Neutrophil (primary cell): ENCODE results near the gene IGF2R.
"Not testable (repeated sequence)": the region's sequence is repeated elsewhere in the genome, so short reads cannot be mapped to it uniquely, and the experiment has no call there.

Source experiments
- H3K27ac ChIP-seq: fragments of 200-600 bp; sonication (generic); 2 replicates; pipeline ENCODE4 v1.5.1; 2016; ENCODE audit warnings: mild to moderate bottlenecking, moderate library complexity
- H3K27me3 ChIP-seq: fragments of 200-600 bp; sonication (generic); 2 replicates; pipeline ENCODE4 v1.6.0; 2016; ENCODE audit warnings: mild to moderate bottlenecking
- H3K36me3 ChIP-seq: fragments of 200-600 bp; sonication (generic); 2 replicates; pipeline ENCODE4 v1.5.1; 2017
- H3K4me1 ChIP-seq, 2 experiments: fragments of 200-600 bp in 1 of 2; sonication (generic) in 1 of 2; 1 replicate in 1 of 2; 2 replicates in 1 of 2; pipeline versions ENCODE4 v1.5.1 to v1.6.1; 2013 to 2016; ENCODE audit warnings: low read depth in 1 of 2, low read length in 1 of 2, mild to moderate bottlenecking in 1 of 2, moderate library complexity in 1 of 2; ENCODE audit not compliant: control insufficient read depth in 1 of 2, insufficient read depth in 1 of 2
- H3K4me3 ChIP-seq, 2 experiments: fragments of 200-600 bp in 1 of 2; sonication (generic) in 1 of 2; 1 replicate in 1 of 2; 2 replicates in 1 of 2; pipeline ENCODE4 v1.5.1; 2013 to 2016; ENCODE audit warnings: low read depth in 1 of 2, low read length in 1 of 2, mild to moderate bottlenecking in 1 of 2, moderate library complexity in 1 of 2
- H3K9me3 ChIP-seq: fragments of 200-600 bp; sonication (generic); 2 replicates; pipeline ENCODE4 v1.5.1; 2016
- TF ChIP-seq, protein P1 (sequence below): fragments of 200-600 bp; sonication (generic); IDR thresholded peaks from 2 replicates; pipeline ENCODE4 v1.5.1; 2016; ENCODE audit warnings: antibody characterized with exemption

The IGF2R gene

DNA sequence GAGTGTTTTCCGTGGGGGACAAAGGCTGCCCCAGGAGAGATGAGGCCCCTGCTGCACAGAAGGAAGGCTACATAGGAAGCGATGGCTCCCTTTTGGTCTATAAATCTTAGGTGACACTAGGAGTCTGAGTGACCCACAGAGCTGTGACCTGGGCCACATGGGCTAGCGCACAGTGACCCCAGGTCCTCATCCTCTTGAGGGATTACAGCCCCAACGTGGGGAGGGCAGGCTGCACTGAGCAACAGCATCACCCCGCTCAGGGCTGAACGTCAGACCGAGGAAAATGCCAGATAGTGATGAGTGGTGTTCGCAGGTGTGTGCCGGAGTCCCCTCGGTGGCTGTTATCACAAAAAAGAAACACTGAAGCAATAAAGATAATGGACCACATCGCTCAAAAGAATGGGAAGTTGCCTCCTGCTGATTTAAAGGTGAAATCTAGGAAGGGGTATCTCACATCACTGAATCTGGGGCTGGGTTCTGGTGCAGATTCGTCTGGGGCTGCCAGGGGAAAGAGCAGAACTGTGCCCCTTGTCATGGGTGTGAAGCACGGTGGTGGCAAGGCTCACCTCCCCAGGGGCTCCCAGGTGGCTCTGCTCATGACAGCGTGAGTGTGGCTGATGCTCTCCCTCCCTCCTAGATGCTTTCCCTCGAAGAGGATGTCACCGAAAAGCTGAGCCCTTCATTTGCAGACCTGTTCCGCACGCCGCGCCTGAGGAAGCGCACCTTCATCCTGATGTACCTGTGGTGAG, 167.2 kb downstream of the IGF2R start:
- Histone ChIP-seq H3K36me3 (no peaks in the 10 kb centered on the region), H3K27ac (no peak overlapping the region), H3K27me3 (peaks cover 41% of the 10 kb centered on the region), H3K4me1 (no peaks in the 10 kb centered on the region), H3K9me3 (no peaks in the 10 kb centered on the region), H3K4me3 (no peak overlapping the region)
- TF ChIP-seq, protein P1, sequence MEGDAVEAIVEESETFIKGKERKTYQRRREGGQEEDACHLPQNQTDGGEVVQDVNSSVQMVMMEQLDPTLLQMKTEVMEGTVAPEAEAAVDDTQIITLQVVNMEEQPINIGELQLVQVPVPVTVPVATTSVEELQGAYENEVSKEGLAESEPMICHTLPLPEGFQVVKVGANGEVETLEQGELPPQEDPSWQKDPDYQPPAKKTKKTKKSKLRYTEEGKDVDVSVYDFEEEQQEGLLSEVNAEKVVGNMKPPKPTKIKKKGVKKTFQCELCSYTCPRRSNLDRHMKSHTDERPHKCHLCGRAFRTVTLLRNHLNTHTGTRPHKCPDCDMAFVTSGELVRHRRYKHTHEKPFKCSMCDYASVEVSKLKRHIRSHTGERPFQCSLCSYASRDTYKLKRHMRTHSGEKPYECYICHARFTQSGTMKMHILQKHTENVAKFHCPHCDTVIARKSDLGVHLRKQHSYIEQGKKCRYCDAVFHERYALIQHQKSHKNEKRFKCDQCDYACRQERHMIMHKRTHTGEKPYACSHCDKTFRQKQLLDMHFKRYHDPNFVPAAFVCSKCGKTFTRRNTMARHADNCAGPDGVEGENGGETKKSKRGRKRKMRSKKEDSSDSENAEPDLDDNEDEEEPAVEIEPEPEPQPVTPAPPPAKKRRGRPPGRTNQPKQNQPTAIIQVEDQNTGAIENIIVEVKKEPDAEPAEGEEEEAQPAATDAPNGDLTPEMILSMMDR = no peak

DNA sequence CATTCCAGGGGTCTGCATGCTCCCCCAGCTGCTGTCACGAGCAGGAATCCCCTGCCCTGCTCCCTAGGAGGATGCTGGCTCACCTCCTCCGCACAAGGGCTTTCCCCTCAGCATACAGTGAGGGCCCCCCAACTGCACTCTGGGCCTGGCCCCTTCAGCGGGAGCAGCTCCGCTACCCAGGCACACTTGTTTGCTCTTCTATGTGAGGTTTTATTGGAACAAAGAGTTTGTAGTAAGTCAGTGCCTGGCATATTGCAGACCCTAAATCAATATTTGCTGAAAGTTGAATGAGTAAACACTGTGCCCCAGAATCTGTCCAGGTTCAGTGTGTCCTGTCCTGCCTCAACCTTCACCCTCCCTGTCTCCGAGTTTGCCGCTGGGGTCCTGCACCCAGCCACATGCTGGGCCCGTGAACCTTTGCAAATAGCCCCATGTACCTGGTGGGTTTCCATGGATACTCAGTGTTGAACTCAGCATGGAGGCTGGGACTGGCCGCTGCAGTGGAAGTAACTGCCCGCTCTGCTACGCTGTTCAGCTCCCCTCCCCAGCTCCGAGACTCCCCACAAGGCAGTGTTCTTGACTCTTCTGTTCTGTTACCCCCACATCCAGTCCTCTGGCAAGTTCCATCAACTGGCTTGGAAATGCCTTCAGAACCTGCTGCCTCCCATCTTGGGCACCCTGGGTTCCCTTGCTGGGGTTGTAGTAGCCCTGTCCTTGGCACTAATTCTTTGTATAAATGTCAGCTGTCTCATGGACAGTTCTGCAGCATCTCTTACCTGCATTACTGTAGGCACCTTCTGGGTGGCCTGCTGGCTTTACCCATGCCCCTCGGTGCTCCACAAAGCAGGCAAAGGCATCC, 168.5 kb downstream of the IGF2R start:
- Histone ChIP-seq H3K4me1 (no peaks in the 10 kb centered on the region), H3K36me3 (no peaks in the 10 kb centered on the region), H3K4me3 (no peak overlapping the region), H3K27me3 (peaks cover 45% of the 10 kb centered on the region), H3K27ac (no peak overlapping the region), H3K9me3 (no peaks in the 10 kb centered on the region)
- TF ChIP-seq, protein P1 = no peak

DNA sequence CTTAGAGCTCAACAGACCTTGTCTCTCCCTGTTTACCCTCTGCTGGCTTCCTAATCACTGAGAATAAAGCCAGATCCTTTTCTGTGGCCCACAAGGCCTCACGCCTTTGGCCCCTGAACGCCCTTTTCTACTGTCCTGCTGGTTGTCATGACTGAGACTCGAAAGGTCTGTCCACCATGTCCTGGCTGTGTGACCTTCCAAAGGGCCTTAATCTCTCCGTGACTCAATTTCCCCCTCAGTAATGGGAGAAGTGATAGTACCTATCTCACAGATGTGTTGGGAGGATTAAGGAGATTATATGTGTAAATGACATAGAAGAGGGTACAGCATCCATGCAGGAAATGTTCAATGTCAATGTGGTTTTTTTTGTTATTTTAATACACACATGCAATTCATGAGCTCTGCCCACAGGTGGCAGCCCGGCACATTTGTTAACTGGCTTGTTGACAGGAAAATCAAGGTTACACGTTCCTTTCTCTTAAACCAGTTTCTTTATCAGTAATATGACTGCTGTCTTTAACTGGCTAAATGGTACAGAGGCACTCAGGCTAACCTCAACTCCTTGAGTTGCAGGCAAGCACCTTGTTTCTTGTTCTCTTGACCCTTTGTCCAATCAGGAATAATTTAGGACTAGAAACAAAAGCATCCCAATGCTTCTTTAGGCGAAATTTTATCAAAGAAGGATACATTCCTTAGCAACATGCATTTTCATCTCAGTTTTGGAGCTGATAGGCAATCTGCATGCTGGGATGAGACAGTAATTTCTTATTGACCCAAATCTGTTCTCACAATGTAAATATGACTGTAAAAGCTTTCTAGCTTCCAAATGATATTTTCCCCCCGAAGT, 169.3 kb downstream of the IGF2R start:
- H3K27ac ChIP-seq = no peak overlapping the region
- H3K4me3 ChIP-seq = no peak overlapping the region
- TF ChIP-seq, protein P1 = no peak
- peaks cover 40% of the 10 kb centered on the region for H3K27me3 ChIP-seq
- H3K36me3 ChIP-seq = no peaks in the 10 kb centered on the region
- no peaks in the 10 kb centered on the region for H3K9me3 ChIP-seq
- H3K4me1 ChIP-seq = no peaks in the 10 kb centered on the region

DNA sequence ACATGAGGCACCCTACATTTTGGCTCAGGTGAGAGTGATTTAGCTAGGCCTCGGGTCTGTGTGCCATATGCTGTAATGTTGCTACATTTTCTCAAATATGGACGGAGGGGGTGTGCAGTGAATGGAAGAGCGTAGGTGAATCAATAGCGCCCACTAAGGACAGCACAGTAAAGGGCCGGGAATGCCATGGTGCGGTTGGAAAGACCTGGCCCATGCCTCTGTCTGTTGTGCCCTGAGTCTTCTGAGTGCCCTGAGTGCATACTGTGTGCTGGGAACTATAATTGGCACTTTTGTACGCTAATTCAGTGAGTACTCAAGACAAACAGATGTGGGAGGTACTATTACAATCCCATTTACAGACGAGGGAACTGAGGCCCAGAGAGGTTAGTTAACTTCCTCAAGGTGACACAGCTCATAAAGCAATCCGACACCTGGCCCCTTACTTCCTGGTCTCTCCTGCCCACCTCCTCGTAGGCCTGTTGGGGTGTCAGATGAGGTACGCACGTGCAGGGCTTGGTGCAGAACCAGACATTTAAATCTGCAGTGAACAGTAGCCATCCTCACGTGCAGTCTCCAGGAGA, 170.0 kb downstream of the IGF2R start:
- Histone ChIP-seq H3K4me1 (no peaks in the 10 kb centered on the region), H3K36me3 (no peaks in the 10 kb centered on the region), H3K9me3 (no peaks in the 10 kb centered on the region), H3K27me3 (peaks cover 33% of the 10 kb centered on the region), H3K4me3 (no peak overlapping the region), H3K27ac (no peak overlapping the region)
- TF ChIP-seq, protein P1 = no peak

DNA sequence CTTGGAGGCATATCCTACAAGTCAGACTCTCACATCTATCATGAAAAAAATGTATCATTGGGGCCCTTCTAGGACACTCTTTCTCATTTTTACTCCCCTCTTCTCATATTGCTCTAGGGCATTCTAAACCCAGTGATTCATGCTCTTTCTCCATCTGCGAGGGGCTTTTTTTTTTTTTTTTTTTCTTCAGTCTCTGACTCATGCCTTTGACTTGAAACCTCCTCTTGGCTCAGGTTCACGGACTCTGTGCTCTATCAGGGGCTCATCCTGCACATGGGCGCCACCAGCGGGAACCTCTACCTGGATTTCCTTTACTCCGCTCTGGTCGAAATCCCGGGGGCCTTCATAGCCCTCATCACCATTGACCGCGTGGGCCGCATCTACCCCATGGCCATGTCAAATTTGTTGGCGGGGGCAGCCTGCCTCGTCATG, 170.6 kb downstream of the IGF2R start:
- H3K36me3 ChIP-seq = no peaks in the 10 kb centered on the region
- peaks cover 30% of the 10 kb centered on the region for H3K27me3 ChIP-seq
- H3K9me3 ChIP-seq = no peaks in the 10 kb centered on the region
- H3K4me1 ChIP-seq = no peaks in the 10 kb centered on the region
- TF ChIP-seq, protein P1 = no peak
- H3K4me3 ChIP-seq = no peak overlapping the region
- no peak overlapping the region for H3K27ac ChIP-seq

DNA sequence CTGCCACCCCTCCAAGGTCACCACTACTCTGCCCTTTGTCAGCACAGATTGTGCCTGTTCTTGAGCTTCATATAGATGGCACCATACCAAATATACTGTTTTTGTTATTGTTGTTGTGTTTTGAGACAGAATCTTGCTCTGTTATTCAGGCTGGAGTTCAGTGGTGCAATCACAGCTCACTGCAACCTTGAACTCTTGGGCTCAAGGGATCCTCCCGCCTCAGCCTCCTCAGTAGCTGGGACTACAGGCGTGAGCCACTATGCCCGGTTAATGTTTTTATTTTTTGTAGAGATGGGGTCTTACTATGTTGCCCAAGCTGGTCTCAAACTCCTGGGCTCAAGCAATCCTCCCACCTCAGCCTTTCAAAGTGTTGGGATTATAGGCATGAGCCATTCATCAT, 171.6 kb downstream of the IGF2R start:
- not testable (repeated sequence) for H3K4me3 ChIP-seq, H3K9me3 ChIP-seq, H3K36me3 ChIP-seq, H3K27ac ChIP-seq, H3K4me1 ChIP-seq
- peaks cover 24% of the 10 kb centered on the region for H3K27me3 ChIP-seq
